Smooth muscle cell (in vitro differentiated cells): ENCODE results near the gene PRKCA. TPM values are rescaled to one million over a fixed set of nuclear protein-coding genes. Genes with fewer than 3 reads are reported as not detected.

ENCODE experiments used
- DNase-seq: peaks from one replicate; lab custom pipeline; 2025; ENCODE audit not compliant: unreplicated experiment; lab: John Stamatoyannopoulos, UW
- H2AFZ ChIP-seq: fragments of 200-600 bp; sonication (generic); 2 replicates; pipeline ENCODE4 v1.6.0; 2016; ENCODE audit warnings: antibody characterized with exemption, low read depth, mild to moderate bottlenecking
- H3F3A ChIP-seq: fragments of 200-600 bp; sonication (generic); 2 replicates; pipeline ENCODE4 v1.6.0; 2017; ENCODE audit warnings: antibody characterized with exemption, low read depth
- H3K27ac ChIP-seq: fragments of 200-600 bp; sonication (generic); 2 replicates; pipeline ENCODE4 v1.5.1; 2016; ENCODE audit warnings: low read depth, mild to moderate bottlenecking
- H3K27me3 ChIP-seq: fragments of 200-600 bp; sonication (generic); 2 replicates; pipeline ENCODE4 v1.6.1; 2016; ENCODE audit warnings: low read depth, mild to moderate bottlenecking
- H3K36me3 ChIP-seq: fragments of 200-600 bp; sonication (generic); 2 replicates; pipeline ENCODE4 v1.5.1; 2016; ENCODE audit warnings: low read depth
- H3K4me1 ChIP-seq: fragments of 200-600 bp; sonication (generic); 2 replicates; pipeline ENCODE4 v1.5.1; 2016; ENCODE audit warnings: low read depth
- H3K4me2 ChIP-seq: fragments of 200-600 bp; sonication (generic); 2 replicates; pipeline ENCODE4 v1.6.0; 2016; ENCODE audit warnings: mild to moderate bottlenecking
- H3K4me3 ChIP-seq: fragments of 200-600 bp; sonication (generic); 2 replicates; pipeline ENCODE4 v1.5.1; 2016; ENCODE audit warnings: mild to moderate bottlenecking
- H3K79me2 ChIP-seq: fragments of 200-600 bp; sonication (generic); 2 replicates; pipeline ENCODE4 v1.6.0; 2016; ENCODE audit warnings: low read depth, mild to moderate bottlenecking
- H3K9ac ChIP-seq: fragments of 200-600 bp; sonication (generic); 2 replicates; pipeline ENCODE4 v1.6.0; 2016; ENCODE audit warnings: low read depth
- H3K9me3 ChIP-seq: fragments of 200-600 bp; sonication (generic); replicated peaks from 2 replicates; pipeline ENCODE4 v1.5.1; 2016; ENCODE audit warnings: low read depth
- H4K20me1 ChIP-seq: fragments of 200-600 bp; sonication (generic); 2 replicates; pipeline ENCODE4 v1.6.0; 2016; ENCODE audit warnings: low read depth
- CTCF ChIP-seq: fragments of 200-600 bp; sonication (generic); IDR thresholded peaks from 2 replicates; pipeline ENCODE4 v1.5.1; 2017; ENCODE audit warnings: borderline replicate concordance, mild to moderate bottlenecking, antibody characterized with exemption; ENCODE audit not compliant: insufficient read depth, poor library complexity, severe bottlenecking
- WGBS: methylation state at CpG from one replicate; pipeline ENCODE4 v1.1.7; 2016; ENCODE audit warnings: low lambda C conversion rate; 5-methylcytosine and 5-hydroxymethylcytosine counted together
- polyA plus RNA-seq: library from polyadenylated mRNA; unstranded; fragments of >200 nt; fragmentation: Nextera tagmentation; extraction: Ambion mirVana; gene quantifications from 2 replicates; pipeline ENCODE4 v1.2.1, GENCODE V29; 2016
- total RNA-seq: library from RNA; depleted of rRNA; stranded (reverse); fragments of >200 nt; gene quantifications from 2 replicates; pipeline ENCODE4 v1.2.3, GENCODE V29; 2014

Gene PRKCA
- total and polyA plus RNA-seq, 2 experiments from 2014 or later: 0.78 to 7.1 TPM

GRCh38 chr17:66730461-66730923 lies 428.1 kb downstream of the PRKCA start:
- no peaks in the 10 kb centered on the region for H3K79me2 ChIP-seq
- no peak for DNase-seq
- no peaks in the 10 kb centered on the region for H3K4me1 ChIP-seq
- no peaks in the 10 kb centered on the region for H4K20me1 ChIP-seq
- 76% methylated on average over 7 of the region's 7 CpGs for WGBS
- H2AFZ ChIP-seq: no peak overlapping the region
- H3K27me3 ChIP-seq: no peaks in the 10 kb centered on the region
- H3K9ac ChIP-seq: no peak overlapping the region
- H3F3A ChIP-seq: no peaks in the 10 kb centered on the region
- H3K9me3 ChIP-seq: no peaks in the 10 kb centered on the region
- H3K27ac ChIP-seq: no peak overlapping the region
- no peak overlapping the region for H3K4me2 ChIP-seq
- no peaks in the 10 kb centered on the region for H3K36me3 ChIP-seq
- TF ChIP-seq CTCF: no peak
- H3K4me3 ChIP-seq: no peak overlapping the region

GRCh38 chr17:66733759-66734158 lies 431.3 kb downstream of the PRKCA start:
- no peak overlapping the region for H3K27ac ChIP-seq
- DNase-seq: no peak
- no peaks in the 10 kb centered on the region for H3K9me3 ChIP-seq
- H4K20me1 ChIP-seq: no peaks in the 10 kb centered on the region
- TF ChIP-seq CTCF: no peak
- no peaks in the 10 kb centered on the region for H3K4me1 ChIP-seq
- 86% methylated on average over 2 of the region's 2 CpGs for WGBS
- H3K4me3 ChIP-seq: no peak overlapping the region
- H3F3A ChIP-seq: no peaks in the 10 kb centered on the region
- no peaks in the 10 kb centered on the region for H3K36me3 ChIP-seq
- H3K9ac ChIP-seq: no peak overlapping the region
- no peak overlapping the region for H2AFZ ChIP-seq
- H3K27me3 ChIP-seq: no peaks in the 10 kb centered on the region
- no peaks in the 10 kb centered on the region for H3K79me2 ChIP-seq
- no peak overlapping the region for H3K4me2 ChIP-seq

GRCh38 chr17:66734186-66734943 lies 432.0 kb downstream of the PRKCA start:
- no peaks in the 10 kb centered on the region for H3K27me3 ChIP-seq
- no peak overlapping the region for H3K4me2 ChIP-seq
- DNase-seq: no peak
- H3K4me1 ChIP-seq: no peaks in the 10 kb centered on the region
- H3K79me2 ChIP-seq: no peaks in the 10 kb centered on the region
- no peaks in the 10 kb centered on the region for H3K9me3 ChIP-seq
- H3K4me3 ChIP-seq: no peak overlapping the region
- no peak overlapping the region for H3K9ac ChIP-seq
- no peak overlapping the region for H3K27ac ChIP-seq
- TF ChIP-seq CTCF: no peak
- no peaks in the 10 kb centered on the region for H4K20me1 ChIP-seq
- 91% methylated on average over 8 of the region's 8 CpGs for WGBS
- H3F3A ChIP-seq: no peaks in the 10 kb centered on the region
- no peak overlapping the region for H2AFZ ChIP-seq
- H3K36me3 ChIP-seq: no peaks in the 10 kb centered on the region

GRCh38 chr17:66737524-66737923 lies 435.1 kb downstream of the PRKCA start:
- peak; percentile 13 for TF ChIP-seq CTCF
- Histone ChIP-seq H3K27ac (no peak overlapping the region), H3K27me3 (no peaks in the 10 kb centered on the region), H3K4me1 (no peaks in the 10 kb centered on the region), H2AFZ (no peak overlapping the region), H3K9ac (no peak overlapping the region), H4K20me1 (no peaks in the 10 kb centered on the region), H3K79me2 (no peaks in the 10 kb centered on the region), H3K4me2 (no peak overlapping the region), H3K4me3 (no peak overlapping the region), H3F3A (no peaks in the 10 kb centered on the region), H3K9me3 (no peaks in the 10 kb centered on the region), H3K36me3 (no peaks in the 10 kb centered on the region)
- DNase-seq: no peak
- 32% methylated on average over 12 of the region's 12 CpGs for WGBS
